ENCODE data around the gene AP3B2. TPM values are rescaled to one million over a fixed set of nuclear protein-coding genes. Genes with fewer than 3 reads are reported as not detected.
A peak's percentile ranks its signal among the peaks of the same experiment; 100 is the strongest.

The AP3B2 gene
- total RNA-seq, 4 donors from 2014 or later: 1.7 to 36.8 (median 2.2) TPM; not detected in 1

DNA sequence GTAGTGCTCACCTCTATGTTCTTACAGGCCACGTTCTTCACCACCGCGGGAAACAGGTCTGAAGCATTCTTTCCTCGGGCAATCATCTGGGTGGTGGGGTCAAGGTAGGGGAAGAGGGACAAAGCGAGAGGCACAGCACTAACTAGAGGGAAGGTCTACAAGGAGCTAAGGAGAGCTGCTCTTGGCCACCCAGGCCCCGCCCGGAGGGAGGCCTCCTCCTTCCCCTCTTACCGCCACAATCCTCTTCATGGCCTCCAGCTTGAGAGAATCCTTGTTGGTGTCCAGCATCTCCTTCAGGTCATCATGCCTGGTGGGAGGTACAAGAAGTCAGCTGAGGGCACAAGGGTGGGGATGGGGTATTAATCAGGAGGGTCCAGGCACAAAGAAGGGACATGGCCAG, 20.5 kb downstream of the AP3B2 start:
- no peak overlapping the region for H3K27ac ChIP-seq
- 90 to 94% methylated on average over 2 to 8 of the region's 8 CpGs for WGBS, 2 donors (ENCODE audit: low coverage in 1 of 2)
- DNase-seq: no peak
- no peak overlapping the region for H3K4me3 ChIP-seq
- H3K4me1 ChIP-seq: no peaks in the 10 kb centered on the region
- in situ Hi-C loops (cut with MboI; ENCODE audit: low pct_ligation_motif_present in 1 of 4, low pct_unique_long_range_greater_than_20kb in 1 of 4, low sequenced_read_pairs in 3 of 4) (no loop called here), intact Hi-C loops (cut with DNase I; ENCODE audit: low total_unique reads) (no loop called here)
- TF ChIP-seq EP300 (IDR thresholded peaks at IDR 0.05; ENCODE audit: low read depth) (no peak), POLR2AphosphoS5 (IDR thresholded peaks at IDR 0.05) (no peak), POLR2A (IDR thresholded peaks at IDR 0.05) (no peak)
- TF ChIP-seq, protein P1, sequence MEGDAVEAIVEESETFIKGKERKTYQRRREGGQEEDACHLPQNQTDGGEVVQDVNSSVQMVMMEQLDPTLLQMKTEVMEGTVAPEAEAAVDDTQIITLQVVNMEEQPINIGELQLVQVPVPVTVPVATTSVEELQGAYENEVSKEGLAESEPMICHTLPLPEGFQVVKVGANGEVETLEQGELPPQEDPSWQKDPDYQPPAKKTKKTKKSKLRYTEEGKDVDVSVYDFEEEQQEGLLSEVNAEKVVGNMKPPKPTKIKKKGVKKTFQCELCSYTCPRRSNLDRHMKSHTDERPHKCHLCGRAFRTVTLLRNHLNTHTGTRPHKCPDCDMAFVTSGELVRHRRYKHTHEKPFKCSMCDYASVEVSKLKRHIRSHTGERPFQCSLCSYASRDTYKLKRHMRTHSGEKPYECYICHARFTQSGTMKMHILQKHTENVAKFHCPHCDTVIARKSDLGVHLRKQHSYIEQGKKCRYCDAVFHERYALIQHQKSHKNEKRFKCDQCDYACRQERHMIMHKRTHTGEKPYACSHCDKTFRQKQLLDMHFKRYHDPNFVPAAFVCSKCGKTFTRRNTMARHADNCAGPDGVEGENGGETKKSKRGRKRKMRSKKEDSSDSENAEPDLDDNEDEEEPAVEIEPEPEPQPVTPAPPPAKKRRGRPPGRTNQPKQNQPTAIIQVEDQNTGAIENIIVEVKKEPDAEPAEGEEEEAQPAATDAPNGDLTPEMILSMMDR (IDR thresholded peaks at IDR 0.05): no peak
- no peaks in the 10 kb centered on the region for H3K27me3 ChIP-seq
- H3K36me3 ChIP-seq: no peaks in the 10 kb centered on the region
- H3K9me3 ChIP-seq: no peaks in the 10 kb centered on the region

DNA sequence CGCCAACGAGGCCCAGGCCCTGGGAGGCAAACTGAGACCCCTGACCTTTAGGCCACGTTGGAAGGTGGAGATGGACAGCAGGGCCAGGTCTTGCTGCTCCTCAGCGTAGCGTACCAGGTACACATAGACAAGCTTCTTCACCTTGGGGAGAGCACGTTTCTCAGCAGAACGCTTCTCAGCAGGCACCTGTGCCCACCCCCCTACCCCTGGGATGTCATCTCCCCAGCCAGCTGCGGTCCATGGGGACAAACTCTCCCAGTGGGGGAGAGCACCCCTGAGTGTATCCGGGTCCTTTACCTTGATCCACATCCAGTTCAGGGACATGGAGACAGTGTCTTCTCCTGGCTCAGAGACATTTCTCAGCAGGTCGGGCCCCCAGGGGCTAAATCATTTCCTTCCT, 21.0 kb downstream of the AP3B2 start:
- H3K4me3 ChIP-seq: no peak overlapping the region
- no peak for DNase-seq
- intact Hi-C loops (cut with DNase I; ENCODE audit: low total_unique reads): no loop called here

DNA sequence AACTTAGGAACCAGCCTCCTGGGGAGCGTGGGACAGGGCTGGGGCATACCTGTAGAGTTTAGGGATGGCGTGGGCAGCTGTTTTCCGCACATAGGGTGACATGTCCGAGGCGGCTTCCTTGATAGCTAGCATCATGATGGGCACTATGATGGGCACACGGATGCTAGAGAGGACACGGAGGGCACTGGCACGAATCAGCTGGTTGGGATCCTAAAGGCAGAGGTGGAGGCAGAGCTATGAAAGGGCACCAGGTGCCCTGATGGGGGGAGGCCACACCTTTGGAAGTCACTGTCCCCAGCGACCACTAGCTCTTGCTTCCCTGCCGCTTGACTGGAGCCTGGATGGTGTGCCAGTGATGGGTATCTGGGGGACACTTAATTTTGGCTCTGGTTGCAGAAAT, 28.3 kb downstream of the AP3B2 start:
- Histone ChIP-seq H3K4me3 (no peak overlapping the region), H3K9me3 (no peaks in the 10 kb centered on the region), H3K4me1 (peaks cover 0 to 10% (median 9%) of the 10 kb centered on the region in 4 donors), H3K27me3 (peaks cover 29% of the 10 kb centered on the region), H3K27ac (no peak overlapping the region), H3K36me3 (no peaks in the 10 kb centered on the region)
- DNase-seq: no peak
- in situ Hi-C loops (cut with MboI; ENCODE audit: low pct_ligation_motif_present in 1 of 4, low pct_unique_long_range_greater_than_20kb in 1 of 4, low sequenced_read_pairs in 3 of 4) (no loop called here), intact Hi-C loops (cut with DNase I; ENCODE audit: low total_unique reads) (no loop called here)
- TF ChIP-seq, protein P1 (IDR thresholded peaks at IDR 0.05): no peak
- TF ChIP-seq POLR2A (IDR thresholded peaks at IDR 0.05): no peak
- no peak for TF ChIP-seq EP300 (IDR thresholded peaks at IDR 0.05; ENCODE audit: low read depth)
- no peak for TF ChIP-seq POLR2AphosphoS5 (IDR thresholded peaks at IDR 0.05)
- 94% methylated on average over 10 of the region's 10 CpGs; no CpG with 5 or more reads in 1 of the 2 donors for WGBS, 2 donors (ENCODE audit: low coverage in 1 of 2)

More for the DNA sequence above, 21.0 kb downstream of the AP3B2 start:
- H3K27me3 ChIP-seq: no peaks in the 10 kb centered on the region
- in situ Hi-C loops (cut with MboI; ENCODE audit: low pct_ligation_motif_present in 1 of 4, low pct_unique_long_range_greater_than_20kb in 1 of 4, low sequenced_read_pairs in 3 of 4): no loop called here
- TF ChIP-seq POLR2AphosphoS5 (IDR thresholded peaks at IDR 0.05) (no peak), POLR2A (IDR thresholded peaks at IDR 0.05) (no peak), EP300 (IDR thresholded peaks at IDR 0.05; ENCODE audit: low read depth) (no peak)
- TF ChIP-seq, protein P1 (IDR thresholded peaks at IDR 0.05): no peak
- no peaks in the 10 kb centered on the region for H3K9me3 ChIP-seq
- WGBS, 2 donors (ENCODE audit: low coverage in 1 of 2): 81 to 82% methylated on average over 4 to 10 of the region's 10 CpGs
- no peak overlapping the region for H3K27ac ChIP-seq
- H3K4me1 ChIP-seq: no peaks in the 10 kb centered on the region
- no peaks in the 10 kb centered on the region for H3K36me3 ChIP-seq

DNA sequence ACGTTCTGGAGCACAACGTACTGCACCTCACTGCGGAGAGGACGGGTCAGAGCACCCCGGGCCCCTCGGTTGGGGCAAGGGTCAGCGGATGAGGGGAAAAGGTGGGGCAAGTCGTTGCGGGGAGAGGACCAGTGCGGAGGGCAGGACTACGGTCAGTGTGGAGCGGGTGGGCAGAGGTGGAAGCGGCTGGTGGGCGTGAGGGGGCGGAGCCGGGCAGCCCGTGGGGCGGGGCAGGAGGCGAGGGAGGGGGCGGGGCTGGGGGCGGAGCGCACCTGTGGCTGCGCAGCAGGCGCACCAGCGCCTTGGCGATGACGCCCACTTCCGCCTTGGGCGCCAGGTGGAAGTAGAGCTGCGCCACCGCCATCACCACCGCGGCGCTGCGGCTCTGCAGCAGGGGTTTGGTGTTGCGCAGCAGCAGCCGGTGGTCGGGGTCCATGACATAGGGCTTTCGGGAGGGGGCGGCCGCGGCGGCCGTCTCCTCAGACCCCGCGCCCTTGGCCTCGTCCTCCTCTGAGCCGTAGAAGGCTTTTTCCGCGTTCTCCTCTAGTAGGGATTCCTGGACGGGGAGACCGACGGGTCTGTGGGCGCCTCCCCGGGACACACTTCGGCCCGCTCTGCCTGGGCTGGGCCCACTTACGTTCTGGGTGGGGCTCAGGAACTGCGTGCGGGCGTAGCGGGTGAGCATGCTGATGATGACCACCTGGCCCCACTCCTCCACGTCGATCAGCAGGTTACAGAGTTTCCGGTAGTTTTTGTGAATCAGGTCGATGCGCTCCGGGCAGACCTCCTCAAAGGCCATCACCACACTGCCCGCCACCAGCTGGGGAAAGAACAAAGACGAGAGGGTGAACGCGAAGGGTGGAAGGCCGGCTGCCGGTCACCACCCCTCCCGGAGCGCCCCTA, 29.2 kb downstream of the AP3B2 start:
- Histone ChIP-seq H3K27me3 (peaks cover 29% of the 10 kb centered on the region), H3K27ac (no peak overlapping the region), H3K9me3 (no peaks in the 10 kb centered on the region), H3K4me1 (peaks cover 0 to 10% (median 9%) of the 10 kb centered on the region in 4 donors), H3K4me3 (peak overlapping the region; percentile 14 to 57 (median 38)), H3K36me3 (no peaks in the 10 kb centered on the region)
- intact Hi-C loops (cut with DNase I; ENCODE audit: low total_unique reads) (no loop called here), in situ Hi-C loops (cut with MboI; ENCODE audit: low pct_ligation_motif_present in 1 of 4, low pct_unique_long_range_greater_than_20kb in 1 of 4, low sequenced_read_pairs in 3 of 4) (no loop called here)
- WGBS, 2 donors (ENCODE audit: low coverage in 1 of 2): 9% methylated on average over 60 of the region's 76 CpGs; no CpG with 5 or more reads in 1 of the 2 donors
- no peak for TF ChIP-seq EP300 (IDR thresholded peaks at IDR 0.05; ENCODE audit: low read depth)
- TF ChIP-seq POLR2A (IDR thresholded peaks at IDR 0.05): peak; percentile 31
- TF ChIP-seq, protein P1 (IDR thresholded peaks at IDR 0.05): peak in 1 of 5 experiments; percentile 9
- peak in 2 of 3 donors; percentile 31 to 35 for TF ChIP-seq POLR2AphosphoS5 (IDR thresholded peaks at IDR 0.05)
- peak; percentile 72 for DNase-seq

Measured in transverse colon (tissue), 4 donors.